SKM-1 treated with dmso at 0.1 percent for 144 hours (cell line): ENCODE measurements around the gene NAALADL1.
A peak's percentile ranks its signal among the peaks of the same experiment; 100 is the strongest.
"Not testable (repeated sequence)": the region's sequence is repeated elsewhere in the genome, so short reads cannot be mapped to it uniquely, and the experiment has no call there.

Experiments used
- DNase-seq: peaks from one replicate; lab custom pipeline; 2025; ENCODE audit not compliant: unreplicated experiment; lab: John Stamatoyannopoulos, UW

NAALADL1 gene

DNA sequence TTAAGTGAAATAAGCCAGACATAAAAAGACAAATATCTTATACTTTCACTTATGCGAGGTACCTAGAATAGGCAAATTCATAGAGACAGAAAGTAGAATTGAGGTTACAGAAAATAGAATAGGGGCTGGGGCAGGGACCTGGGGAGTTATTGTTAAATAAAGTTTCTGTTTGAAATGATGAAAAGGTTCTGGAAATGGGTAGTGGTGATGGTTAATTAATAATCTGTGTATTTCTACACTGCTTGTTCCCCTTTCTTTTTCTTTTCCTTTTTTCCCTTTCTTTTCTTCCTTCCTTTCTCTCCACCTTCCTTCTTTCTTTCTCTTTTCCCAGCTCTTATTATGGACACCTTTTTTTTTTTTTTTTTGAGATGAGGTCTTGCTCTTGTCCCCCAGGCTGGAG is 2.8 kb downstream of the NAALADL1 start:
- no peak for DNase-seq

DNA sequence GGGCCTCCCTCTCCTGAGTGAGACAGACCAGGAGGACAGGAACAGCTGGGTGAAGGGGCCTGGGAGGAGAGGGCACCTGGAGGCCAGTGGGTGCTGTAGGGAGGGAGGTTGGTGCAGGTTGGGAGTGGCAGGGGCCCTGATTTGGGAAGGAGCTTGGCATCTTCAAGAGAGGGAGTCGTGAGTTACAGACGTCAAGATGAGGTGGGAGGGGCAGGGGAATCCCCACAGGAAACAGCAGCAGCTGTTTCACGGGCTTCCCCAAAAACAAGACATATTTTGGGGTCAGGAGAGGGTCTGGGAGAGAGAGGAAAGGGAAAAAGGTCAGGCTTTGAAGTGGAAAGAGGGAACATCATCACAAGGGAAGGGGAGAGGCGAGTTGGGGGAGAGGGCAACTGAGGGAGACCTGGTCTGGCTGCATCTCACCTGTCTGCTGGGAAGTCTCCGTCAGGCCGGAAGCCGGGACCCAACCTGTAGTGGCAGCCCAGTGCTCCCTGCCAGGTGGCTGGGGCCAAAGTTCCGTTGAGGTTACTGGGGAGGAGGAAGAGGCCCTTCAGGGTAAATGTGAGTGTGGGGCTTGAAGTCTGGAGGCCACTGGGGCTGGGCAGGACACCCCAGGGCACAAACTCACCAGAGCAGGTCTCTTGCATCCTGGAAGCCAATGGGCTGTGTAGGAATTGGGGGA is 4.4 kb downstream of the NAALADL1 start:
- DNase-seq, result no peak

DNA sequence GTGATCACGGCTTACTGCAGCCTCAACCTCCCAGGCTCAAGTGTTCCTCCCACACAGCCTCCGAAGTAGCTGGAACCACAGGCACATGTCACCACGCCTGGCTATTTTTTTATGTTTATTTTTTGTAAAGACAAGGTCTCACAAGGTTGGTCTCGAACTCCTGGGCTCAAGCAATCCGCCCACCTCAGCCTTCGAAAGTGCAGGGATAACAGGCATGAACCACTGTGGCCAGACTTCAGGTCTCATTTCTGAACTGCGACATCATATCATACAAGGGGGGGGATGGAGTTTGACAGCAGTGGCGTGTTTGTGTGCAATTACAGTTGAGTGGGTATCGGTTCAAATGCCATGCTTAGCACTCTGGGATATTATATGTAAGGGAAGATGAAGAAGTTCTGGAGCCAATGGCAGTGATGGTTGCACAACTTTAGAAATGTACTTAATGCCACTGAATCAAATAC is 6.9 kb downstream of the NAALADL1 start:
- no peak for DNase-seq

DNA sequence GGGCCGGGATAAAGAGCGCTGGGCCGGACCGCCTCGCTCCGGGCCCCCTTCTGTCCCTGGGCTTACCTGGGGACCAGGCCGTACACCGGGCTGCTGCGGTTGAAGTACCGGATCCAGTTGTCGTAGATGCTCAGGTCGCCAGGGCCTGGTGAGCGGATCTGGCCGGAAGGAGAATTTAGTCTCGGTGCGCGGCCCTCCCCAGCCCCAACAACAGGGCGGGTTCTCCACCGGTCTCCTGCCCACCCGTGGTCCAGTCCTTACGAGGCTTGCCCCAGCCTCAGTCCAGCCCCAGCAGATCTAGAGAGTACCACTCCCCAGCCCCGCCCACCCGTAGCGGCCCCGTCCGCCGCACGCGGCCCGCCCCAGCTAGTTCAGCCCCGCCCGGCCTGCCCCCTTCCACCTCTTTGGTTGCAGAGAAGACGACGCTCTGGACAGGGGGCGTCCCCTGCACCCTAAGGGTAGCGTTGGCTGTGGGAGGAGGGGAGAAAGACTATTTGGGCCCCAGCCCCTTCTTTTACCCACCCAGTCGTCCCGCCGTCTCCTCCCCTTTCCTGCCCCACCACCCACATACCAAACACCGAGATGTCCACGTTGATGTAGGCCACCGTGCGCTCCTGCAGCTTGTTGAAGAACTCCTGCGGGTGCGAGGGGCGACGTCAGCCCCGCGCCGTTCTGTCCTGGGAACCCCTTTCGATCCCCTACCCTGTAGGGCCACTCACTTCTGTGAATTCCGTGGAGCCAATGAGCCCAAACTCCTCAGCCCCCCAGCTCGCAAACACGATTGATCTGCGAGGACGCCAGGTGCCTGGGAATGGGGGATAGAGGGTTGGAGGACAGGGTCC is 10.6 kb downstream of the NAALADL1 start:
- DNase-seq, result no peak

DNA sequence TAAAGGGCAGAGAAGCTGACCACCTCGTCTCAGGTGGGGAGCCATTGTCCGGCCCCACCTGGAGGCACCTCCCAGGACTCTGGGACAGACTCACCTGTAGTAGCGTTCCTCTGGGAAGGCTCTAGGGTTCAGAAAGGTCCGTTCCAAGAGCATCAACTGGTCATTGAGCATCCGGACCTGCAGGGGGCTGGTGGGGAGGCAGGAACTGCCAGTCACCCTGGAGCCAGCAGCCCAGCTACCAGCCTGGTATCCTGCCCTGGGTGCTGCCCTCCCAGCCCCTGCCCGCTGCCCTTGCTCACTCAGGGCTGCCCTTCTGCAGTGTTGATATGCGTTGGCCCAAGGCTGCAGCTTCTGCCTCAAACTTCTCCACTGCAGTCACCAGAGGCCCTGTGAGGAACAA is 12.6 kb downstream of the NAALADL1 start:
- DNase-seq, result no peak

DNA sequence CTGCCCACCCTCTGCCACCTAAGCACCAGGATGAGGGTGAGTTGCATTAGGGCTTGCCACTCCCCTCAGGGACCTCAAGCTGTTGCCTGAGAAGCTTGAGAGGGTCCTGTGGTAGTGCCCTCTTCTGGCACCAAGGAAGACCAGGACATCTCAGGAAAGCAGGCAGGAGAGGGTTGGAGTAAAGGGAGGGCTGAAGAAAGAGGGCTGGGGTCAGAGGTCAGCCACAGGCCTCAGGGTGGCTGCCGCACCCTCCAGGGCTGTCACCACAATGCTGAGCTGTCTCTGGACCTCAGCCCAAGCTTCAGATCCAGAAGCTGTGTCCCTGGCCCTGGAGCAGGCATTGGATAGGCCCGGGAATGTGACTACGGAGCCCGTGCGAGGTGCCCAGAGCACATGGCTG is 13.3 kb downstream of the NAALADL1 start:
- no peak for DNase-seq

DNA sequence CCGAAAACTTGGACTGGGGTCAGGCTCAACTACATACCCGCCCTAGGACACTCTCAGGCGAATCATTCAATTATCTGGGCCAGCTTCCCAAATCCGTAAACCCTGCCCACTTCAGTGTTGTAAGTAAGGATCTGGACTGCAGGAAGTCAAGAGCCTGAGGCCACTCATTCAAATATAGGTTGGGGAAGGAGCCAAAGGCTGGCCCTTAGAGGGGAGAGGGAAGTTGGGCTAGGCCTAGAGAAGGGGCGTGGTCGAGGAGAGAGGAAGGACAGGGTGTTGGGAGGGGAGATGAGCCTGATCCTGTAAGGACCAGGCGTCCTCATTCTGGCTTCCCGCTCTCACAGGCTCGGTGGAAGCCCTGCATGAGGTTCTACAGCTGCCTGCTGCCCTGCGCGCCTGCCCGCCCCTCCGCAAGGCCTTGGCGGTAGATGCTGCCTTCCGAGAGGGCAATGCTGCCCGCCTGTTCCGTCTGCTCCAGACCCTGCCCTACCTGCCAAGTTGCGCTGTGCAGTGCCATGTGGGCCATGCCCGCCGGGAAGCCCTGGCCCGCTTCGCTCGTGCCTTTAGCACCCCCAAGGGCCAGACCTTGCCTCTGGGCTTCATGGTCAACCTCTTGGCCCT is 14.4 kb downstream of the NAALADL1 start:
- peak; percentile 76 for DNase-seq

DNA sequence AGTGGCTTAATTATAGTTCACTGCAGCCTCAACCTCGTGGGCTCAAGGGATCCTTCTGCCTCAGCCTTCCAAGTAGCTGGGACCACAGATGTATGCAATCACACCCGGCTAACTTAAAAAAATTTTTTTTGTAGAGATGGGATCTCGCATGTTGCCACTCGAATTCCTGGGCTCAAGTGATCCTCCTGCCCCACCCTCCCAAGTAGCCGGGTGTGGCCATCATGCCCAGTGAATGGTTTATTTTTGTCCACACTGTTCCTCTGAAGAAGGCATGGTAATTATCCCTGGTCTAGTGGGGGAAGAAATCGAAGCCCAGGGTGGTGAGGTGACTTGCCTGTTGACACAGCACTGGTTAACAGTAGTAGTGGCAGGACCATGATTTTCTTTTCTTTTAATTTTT is 15.5 kb downstream of the NAALADL1 start:
- no peak for DNase-seq

DNA sequence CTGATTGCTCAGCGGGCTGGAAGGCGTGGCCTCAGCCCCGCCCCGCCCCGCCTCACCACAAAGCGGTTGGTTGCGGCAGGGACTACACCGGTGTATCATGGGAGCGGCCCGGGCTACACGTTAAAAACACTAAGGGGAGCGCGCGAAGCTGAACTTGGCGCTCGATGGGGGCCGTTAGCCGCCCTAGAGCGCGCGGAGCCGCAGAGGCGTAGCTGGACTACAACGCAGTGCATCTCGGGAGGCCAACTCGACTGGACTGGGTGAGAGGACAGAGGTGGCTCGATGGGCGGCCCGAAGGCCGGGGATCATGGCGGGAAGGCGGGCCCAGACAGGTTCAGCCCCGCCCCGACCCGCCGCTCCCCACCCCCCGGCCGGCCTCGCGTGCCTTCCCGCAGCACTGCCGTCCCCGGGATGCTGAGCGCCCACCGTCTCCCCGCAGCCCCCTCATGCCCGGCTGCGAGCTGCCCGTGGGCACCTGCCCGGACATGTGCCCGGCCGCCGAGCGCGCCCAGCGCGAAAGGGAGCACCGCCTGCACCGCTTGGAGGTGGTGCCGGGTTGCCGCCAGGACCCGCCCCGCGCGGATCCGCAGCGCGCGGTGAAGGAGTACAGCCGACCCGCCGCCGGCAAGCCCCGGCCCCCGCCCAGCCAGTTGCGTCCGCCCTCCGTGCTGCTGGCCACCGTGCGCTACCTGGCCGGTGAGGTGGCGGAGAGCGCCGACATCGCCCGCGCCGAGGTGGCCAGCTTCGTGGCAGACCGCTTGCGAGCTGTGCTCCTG is 17.3 kb downstream of the NAALADL1 start, which contains the start of gene SAC3D1:
SAC3D1 (plus strand) TSS at position 364 of the 776 bp plus-strand sequence; CDS start at position 447, 83 bp downstream.
- DNase-seq, result peak; percentile 95

DNA sequence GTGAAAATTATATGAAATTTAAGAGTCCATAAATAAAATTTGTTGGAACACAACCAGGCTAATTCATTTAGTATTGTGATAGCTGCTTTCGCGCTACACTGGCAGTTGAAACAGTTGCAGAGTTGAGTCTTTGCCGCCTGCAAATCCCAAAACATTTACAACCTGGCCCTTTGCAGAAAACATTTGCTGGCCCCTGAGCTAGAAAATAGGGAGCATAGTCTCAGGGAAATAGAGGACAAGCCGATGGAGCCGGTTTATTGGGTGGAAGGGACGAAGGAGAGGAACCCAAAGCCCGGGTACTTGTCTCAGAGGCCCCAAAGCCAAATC is 17.9 kb downstream of the NAALADL1 start:
- DNase-seq, result no peak

DNA sequence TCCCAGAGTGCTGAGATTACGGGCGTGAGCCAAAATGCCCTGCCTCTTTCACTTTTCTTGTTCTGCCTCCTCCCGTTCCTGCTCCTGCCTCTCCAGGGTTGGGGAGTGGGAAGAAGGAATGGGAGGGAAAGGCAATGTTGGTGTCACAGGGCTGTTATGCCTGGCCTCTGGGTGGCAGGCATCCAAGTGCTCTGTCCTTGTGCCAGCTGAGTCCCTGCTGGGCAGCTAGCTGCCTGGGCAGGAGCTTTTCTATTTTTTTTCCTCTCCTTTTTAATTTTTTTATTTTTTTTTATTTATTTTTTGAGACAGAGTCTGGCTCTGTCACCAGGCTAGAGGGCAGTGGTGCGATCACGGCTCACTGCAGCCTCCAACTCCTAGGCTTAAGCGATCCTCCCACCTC is 21.4 kb downstream of the NAALADL1 start:
- no peak for DNase-seq

DNA sequence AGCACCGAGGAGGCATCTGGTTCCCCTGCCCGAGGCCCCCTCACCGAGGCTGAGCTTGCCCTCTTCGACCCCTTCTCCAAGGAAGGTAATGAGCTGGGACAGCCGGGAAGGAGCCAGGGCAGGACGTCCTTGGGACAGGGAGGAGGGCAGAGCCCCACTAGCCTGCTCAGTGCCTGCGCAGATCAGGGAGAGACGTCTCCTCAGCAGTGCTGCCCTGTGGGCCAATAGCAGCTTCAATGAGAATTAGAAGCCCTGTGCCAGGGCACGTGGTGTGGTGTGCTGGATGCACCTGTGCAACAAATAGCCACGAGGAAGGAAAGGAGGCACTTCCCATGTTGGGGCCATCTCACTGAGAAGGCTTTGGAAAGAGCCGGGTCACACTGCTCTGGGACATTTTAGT is 22.8 kb downstream of the NAALADL1 start:
- DNase-seq, result no peak

DNA sequence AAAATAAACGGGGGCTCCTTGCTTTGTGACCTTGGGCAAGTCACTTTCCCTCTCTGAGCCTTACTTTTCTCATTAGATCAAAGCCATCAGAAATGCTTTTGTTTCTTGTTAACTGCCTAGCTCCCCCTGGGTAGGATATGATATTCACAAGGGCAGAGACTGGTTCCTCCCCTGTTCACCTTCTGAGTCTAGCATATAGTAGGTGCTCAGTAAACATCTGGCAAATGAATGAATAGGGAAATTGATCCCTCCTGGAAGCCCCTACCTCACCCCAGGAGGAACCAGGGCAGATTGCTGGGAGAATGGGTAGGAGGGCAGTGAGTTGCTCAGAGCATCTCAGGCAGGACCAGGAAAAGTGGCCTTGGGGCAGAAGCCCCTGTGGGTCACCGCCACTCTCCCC is 23.9 kb downstream of the NAALADL1 start:
- no peak for DNase-seq

DNA sequence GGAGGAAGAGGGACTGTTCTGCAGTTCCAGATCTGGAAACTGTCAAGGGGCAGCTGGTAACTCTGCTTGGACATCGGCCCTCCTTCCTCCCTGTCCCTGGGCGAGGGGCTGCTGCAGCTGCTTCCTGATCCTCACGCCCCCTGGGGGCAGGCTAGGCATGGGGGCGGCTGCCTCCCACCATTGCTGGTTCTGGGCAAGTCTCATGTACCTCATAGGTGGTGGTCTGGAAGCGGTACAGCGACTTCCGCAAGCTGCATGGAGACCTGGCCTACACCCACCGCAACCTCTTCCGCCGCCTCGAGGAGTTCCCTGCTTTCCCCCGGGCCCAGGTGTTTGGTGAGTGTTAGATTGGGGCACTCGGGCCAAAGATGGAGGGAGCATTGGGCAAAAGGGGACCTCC is 26.1 kb downstream of the NAALADL1 start:
- no peak for DNase-seq

DNA sequence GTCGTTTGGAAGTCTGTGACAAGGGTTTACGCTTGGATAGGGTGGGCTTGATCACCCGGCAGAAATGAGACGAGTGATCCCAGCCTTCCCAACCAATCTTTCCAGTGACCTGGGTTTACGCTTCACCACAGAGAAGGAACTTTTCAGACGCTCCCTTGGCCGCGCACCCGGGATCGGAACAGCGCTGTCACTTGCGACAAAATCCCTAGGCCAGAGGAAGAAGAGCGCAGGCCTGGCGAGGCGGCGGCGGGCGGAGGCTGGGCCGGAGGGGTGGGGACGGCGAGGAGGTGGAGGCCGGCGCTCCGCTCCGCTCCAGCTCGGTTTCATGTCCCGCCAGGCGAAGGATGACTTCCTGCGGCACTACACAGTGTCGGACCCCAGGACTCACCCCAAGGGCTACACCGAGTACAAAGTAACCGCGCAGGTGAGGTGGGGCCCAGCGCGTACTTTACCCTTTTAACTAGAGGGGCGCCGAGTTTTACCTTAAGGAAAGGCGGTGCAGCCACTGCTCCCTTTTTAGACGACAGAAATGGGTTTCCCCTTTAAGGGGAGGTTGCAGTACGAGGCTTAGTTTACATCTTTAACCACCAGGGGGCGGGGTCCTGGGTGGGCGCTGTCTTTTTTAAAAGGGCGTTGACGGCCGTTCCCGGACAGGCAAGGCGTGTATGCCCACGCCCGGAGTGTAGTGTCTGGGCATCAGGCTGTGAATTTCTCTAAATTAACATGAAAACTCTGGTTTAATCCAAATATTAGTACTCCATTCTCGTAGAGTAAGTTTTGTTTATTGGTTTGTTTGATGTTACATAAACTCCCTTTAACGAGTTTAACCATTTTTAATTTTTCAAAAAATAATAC is 30.9 kb downstream of the NAALADL1 start, which contains the start of gene SNX15:
SNX15 (plus strand) TSS at position 227 of the 855 bp plus-strand sequence; CDS start at position 326, 99 bp downstream.
- peak; percentile 97 for DNase-seq

DNA sequence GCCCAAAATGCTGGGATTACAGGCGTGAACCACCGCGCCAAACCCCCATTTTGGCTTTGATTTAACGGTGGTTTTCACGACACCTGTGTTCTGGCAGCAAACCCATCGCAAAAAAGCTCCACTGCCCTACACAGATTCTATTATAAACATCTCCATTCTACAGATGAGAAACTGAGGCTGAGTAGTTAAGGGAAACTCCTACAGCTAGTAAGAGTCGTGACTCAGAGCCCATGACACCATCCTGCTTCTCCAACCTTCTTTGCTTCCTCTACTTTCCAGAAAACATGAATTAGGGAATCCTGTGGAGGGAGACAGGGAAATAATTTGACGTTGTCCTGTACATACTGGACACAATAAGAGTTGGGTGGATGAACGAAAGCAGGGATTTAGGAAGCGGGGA is 31.5 kb downstream of the NAALADL1 start:
- DNase-seq, result no peak

DNA sequence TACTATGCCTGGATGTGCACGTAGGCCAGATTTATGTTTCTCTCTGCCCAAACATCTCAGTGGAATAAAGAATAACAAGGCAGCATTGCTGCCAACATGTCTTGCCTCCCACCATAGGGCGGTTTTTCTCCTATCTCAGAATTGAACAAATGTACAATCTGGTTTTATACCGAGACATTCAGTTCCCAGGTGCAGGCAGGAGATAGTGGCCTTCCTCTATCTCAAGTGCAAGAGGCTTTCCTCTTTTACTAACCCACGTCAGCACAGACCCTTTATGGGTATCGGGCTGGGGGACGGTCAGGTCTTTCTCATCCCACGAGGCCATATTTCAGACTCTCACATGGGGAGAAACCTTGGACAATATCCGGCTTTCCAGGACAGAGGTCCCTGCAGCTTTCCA is 34.9 kb downstream of the NAALADL1 start:
- not testable (repeated sequence) for DNase-seq

DNA sequence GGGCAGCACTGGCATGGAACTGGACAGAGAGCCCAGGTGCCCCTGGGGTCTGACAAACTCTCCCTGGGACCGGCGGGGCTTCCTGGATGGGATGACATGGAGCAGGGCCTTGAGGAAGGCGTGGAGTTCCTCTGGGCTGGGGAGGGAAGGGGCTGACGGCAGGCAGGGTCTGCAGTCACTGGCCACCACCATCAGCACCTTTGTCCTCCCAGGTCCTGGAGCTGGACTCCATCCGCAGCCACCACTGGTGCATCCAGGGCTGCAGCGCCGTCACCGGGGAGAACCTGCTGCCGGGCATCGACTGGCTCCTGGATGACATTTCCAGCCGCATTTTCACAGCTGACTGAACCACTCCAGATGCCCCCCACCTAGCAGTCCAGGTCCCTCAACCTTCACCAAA is 36.8 kb downstream of the NAALADL1 start:
- DNase-seq, result no peak

DNA sequence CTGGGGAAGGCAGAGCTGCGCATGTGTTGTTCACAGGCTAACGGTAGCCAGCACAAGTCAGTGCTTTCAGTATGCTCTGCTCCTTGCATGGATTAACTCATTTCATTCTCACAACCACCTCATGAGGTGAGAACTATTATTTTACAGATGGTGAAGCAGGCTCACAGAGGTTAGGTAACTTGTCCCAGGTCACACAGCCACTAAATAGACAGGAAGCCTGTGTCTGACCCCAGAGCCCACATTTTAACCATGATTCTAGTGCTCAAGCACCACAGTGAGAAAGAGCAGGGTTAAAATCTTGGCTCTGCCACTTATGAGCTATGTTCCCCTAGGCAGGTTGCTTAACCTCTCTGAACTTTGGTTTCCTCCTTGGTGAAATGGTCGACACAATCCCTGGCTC is 37.4 kb downstream of the NAALADL1 start:
- DNase-seq, result no peak

DNA sequence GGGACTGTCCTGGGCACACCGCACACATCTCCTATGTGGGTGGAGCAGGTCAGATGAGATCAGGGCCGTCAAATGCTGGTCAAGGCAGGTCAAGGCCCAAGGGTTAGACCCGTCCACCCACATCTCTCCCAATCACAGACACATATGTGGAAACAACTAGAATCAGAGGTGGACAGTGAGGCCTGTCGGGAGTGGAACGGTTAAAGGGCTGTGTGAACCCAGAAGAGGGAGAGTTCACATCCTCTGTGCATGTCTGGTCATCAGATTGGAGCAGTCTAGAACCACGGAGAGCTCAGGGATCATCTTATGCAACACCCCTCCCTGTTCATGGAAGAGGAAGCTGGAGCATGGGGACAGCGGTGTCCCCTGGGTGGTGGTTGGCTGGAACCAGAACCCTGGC is 38.5 kb downstream of the NAALADL1 start:
- no peak for DNase-seq
